ENCODE data around the gene HDAC9.

Gene HDAC9

GRCh38 chr7:18530224-18531179 is 35.0 kb downstream of the HDAC9 start:
- H3K79me2 ChIP-seq (ENCODE audit: insufficient read depth, low read depth) = 0 out of 2 replicates have a peak, but pooled peaks cover 10% of the 10 kb centered on the region
- H3K4me1 ChIP-seq (ENCODE audit: low read depth, poor library complexity, severe bottlenecking) = no peaks in the 10 kb centered on the region
- no peak overlapping the region for H3K27ac ChIP-seq
- no peak overlapping the region for H3K9ac ChIP-seq
- no peak overlapping the region for H2AFZ ChIP-seq (ENCODE audit: low read depth)
- no peaks in the 10 kb centered on the region for H3K36me3 ChIP-seq (ENCODE audit: insufficient read depth)
- no peak overlapping the region for H3K4me2 ChIP-seq
- no peak for TF ChIP-seq CTCF (conservative IDR thresholded peaks at IDR 0.05; ENCODE audit: low read depth, low read length)
- no peaks in the 10 kb centered on the region for H4K20me1 ChIP-seq (ENCODE audit: insufficient read depth)
- H3K4me3 ChIP-seq (IDR thresholded peaks at IDR 0.05; ENCODE audit: insufficient read depth, low read depth, low read length) = no peak overlapping the region
- H3K27me3 ChIP-seq (ENCODE audit: insufficient read depth, low read depth) = no peaks in the 10 kb centered on the region

- Histone ChIP-seq H3K4me2 (no peak overlapping the region), H3K79me2 (ENCODE audit: insufficient read depth, low read depth) (0 out of 2 replicates have a peak, but pooled peaks cover 10% of the 10 kb centered on the region), H3K4me1 (ENCODE audit: low read depth, poor library complexity, severe bottlenecking) (no peaks in the 10 kb centered on the region), H4K20me1 (ENCODE audit: insufficient read depth) (no peaks in the 10 kb centered on the region), H3K4me3 (IDR thresholded peaks at IDR 0.05; ENCODE audit: insufficient read depth, low read depth, low read length) (no peak overlapping the region), H3K36me3 (ENCODE audit: insufficient read depth) (no peaks in the 10 kb centered on the region), H3K27ac (no peak overlapping the region), H3K9ac (no peak overlapping the region), H2AFZ (ENCODE audit: low read depth) (no peak overlapping the region), H3K27me3 (ENCODE audit: insufficient read depth, low read depth) (no peaks in the 10 kb centered on the region)
- TF ChIP-seq CTCF (conservative IDR thresholded peaks at IDR 0.05; ENCODE audit: low read depth, low read length) = no peak
Observed at GRCh38 chr7:18531539-18531938, 36.0 kb downstream of the HDAC9 start.

- no peak overlapping the region for H3K27ac ChIP-seq
- no peak overlapping the region for H2AFZ ChIP-seq (ENCODE audit: low read depth)
- no peaks in the 10 kb centered on the region for H4K20me1 ChIP-seq (ENCODE audit: insufficient read depth)
- H3K4me3 ChIP-seq (IDR thresholded peaks at IDR 0.05; ENCODE audit: insufficient read depth, low read depth, low read length) = no peak overlapping the region
- H3K4me2 ChIP-seq = no peak overlapping the region
- H3K27me3 ChIP-seq (ENCODE audit: insufficient read depth, low read depth) = no peaks in the 10 kb centered on the region
- no peak for TF ChIP-seq CTCF (conservative IDR thresholded peaks at IDR 0.05; ENCODE audit: low read depth, low read length)
- H3K4me1 ChIP-seq (ENCODE audit: low read depth, poor library complexity, severe bottlenecking) = no peaks in the 10 kb centered on the region
- H3K9ac ChIP-seq = no peak overlapping the region
- H3K79me2 ChIP-seq (ENCODE audit: insufficient read depth, low read depth) = 0 out of 2 replicates have a peak, but pooled peaks cover 10% of the 10 kb centered on the region
- no peaks in the 10 kb centered on the region for H3K36me3 ChIP-seq (ENCODE audit: insufficient read depth)
Observed at GRCh38 chr7:18532813-18533212, 37.3 kb downstream of the HDAC9 start.

GRCh38 chr7:18534481-18534880 is 38.9 kb downstream of the HDAC9 start:
- TF ChIP-seq CTCF (conservative IDR thresholded peaks at IDR 0.05; ENCODE audit: low read depth, low read length) = no peak
- no peak overlapping the region for H3K9ac ChIP-seq
- H3K27ac ChIP-seq = no peak overlapping the region
- 0 out of 2 replicates have a peak, but pooled peaks cover 10% of the 10 kb centered on the region for H3K79me2 ChIP-seq (ENCODE audit: insufficient read depth, low read depth)
- H3K4me1 ChIP-seq (ENCODE audit: low read depth, poor library complexity, severe bottlenecking) = peaks cover 7% of the 10 kb centered on the region
- H4K20me1 ChIP-seq (ENCODE audit: insufficient read depth) = no peaks in the 10 kb centered on the region
- no peak overlapping the region for H3K4me2 ChIP-seq
- no peak overlapping the region for H3K4me3 ChIP-seq (IDR thresholded peaks at IDR 0.05; ENCODE audit: insufficient read depth, low read depth, low read length)
- H2AFZ ChIP-seq (ENCODE audit: low read depth) = no peak overlapping the region
- no peaks in the 10 kb centered on the region for H3K36me3 ChIP-seq (ENCODE audit: insufficient read depth)
- H3K27me3 ChIP-seq (ENCODE audit: insufficient read depth, low read depth) = no peaks in the 10 kb centered on the region
